Endothelial cell of umbilical vein (primary cell): Measurements from ENCODE around the gene RNASE7. TPM values are rescaled to one million over a fixed set of nuclear protein-coding genes. Genes with fewer than 3 reads are reported as not detected.

Source experiments
- BruUV-seq: library from RNA; stranded (reverse); fragments of 400-500 nt; replicated peaks from 2 replicates; lab custom pipeline; 2021; lab: Mats Ljungman, UMichigan
- CTCF ChIA-PET: fragments of 300-600, 350-600 bp; sonication (Branson Sonifier 250); formaldehyde crosslinking; loops from one replicate; lab custom pipeline; 2021; ENCODE audit warnings: antibody characterized with exemption, inconsistent platforms; lab: Charles Lee
- POLR2A ChIA-PET: fragments of 300-600, 350-600 bp; sonication (Branson Sonifier 250); formaldehyde crosslinking; loops from one replicate; lab custom pipeline; 2021; ENCODE audit warnings: antibody characterized with exemption, inconsistent platforms; lab: Charles Lee
- DNase-seq: peaks from one replicate; pipeline ENCODE4 v3.0.0-alpha.2; 2011; ENCODE audit warnings: low read depth, low spot score
- FAIRE-seq: peaks from 2 replicates; lab custom pipeline; 2011; peaks lifted over from hg19 to GRCh38; lab: Jason Lieb, UNC
- H2AFZ ChIP-seq: 2 replicates; pipeline ENCODE4 v1.6.0; 2012; ENCODE audit warnings: low read depth, low read length, control low read depth, inconsistent platforms
- H3K27ac ChIP-seq: 2 replicates; pipeline ENCODE4 v1.5.1; 2011; ENCODE audit warnings: low read depth, mild to moderate bottlenecking, control low read depth, low read length, moderate library complexity; ENCODE audit not compliant: insufficient read depth
- H3K27me3 ChIP-seq, 2 experiments: 2 replicates each; pipeline versions ENCODE4 v1.6.0 to v1.6.1; 2011; ENCODE audit warnings: low read length in 2 of 2, mixed read lengths in 1 of 2; ENCODE audit not compliant: control insufficient read depth in 2 of 2, insufficient read depth in 2 of 2
- H3K36me3 ChIP-seq, 2 experiments: 2 replicates in 1 of 2; 3 replicates in 1 of 2; pipeline ENCODE4 v1.5.1; 2011; ENCODE audit warnings: low read length in 2 of 2, mild to moderate bottlenecking in 1 of 2, moderate library complexity in 1 of 2; ENCODE audit not compliant: control insufficient read depth in 2 of 2, insufficient read depth in 2 of 2; ENCODE audit errors: extremely low read depth in 1 of 2
- H3K4me1 ChIP-seq: 3 replicates; pipeline ENCODE4 v1.5.1; 2011; ENCODE audit warnings: mild to moderate bottlenecking, low read length; ENCODE audit not compliant: control insufficient read depth, insufficient read depth; ENCODE audit errors: extremely low read depth
- H3K4me2 ChIP-seq: 2 replicates; pipeline ENCODE4 v1.6.1; 2011; ENCODE audit warnings: low read length, control low read depth, mixed read lengths; ENCODE audit not compliant: insufficient read depth
- H3K4me3 ChIP-seq, 3 experiments: fragments of 200-600 bp in 1 of 3; sonication (generic), shearing (Covaris generic) in 1 of 3; replicated peaks in 1 of 3; 2 replicates each; pipeline ENCODE4 v1.5.1; 2011 to 2016; ENCODE audit warnings: control low read depth in 3 of 3, low read length in 3 of 3, mild to moderate bottlenecking in 2 of 3, inconsistent platforms in 1 of 3, low read depth in 1 of 3, moderate library complexity in 1 of 3; ENCODE audit not compliant: insufficient read depth in 1 of 3
- H3K79me2 ChIP-seq: 2 replicates; pipeline ENCODE4 v1.6.0; 2012; ENCODE audit warnings: low read length, inconsistent platforms; ENCODE audit not compliant: control insufficient read depth, insufficient read depth
- H3K9ac ChIP-seq: replicated peaks from 2 replicates; pipeline ENCODE3; 2011; ENCODE audit warnings: low read length, control low read depth; ENCODE audit not compliant: insufficient read depth; ENCODE audit errors: extremely low read depth
- H3K9me1 ChIP-seq: replicated peaks from 3 replicates; pipeline ENCODE4 v1.6.0; 2011; ENCODE audit warnings: mild to moderate bottlenecking, low read length; ENCODE audit not compliant: control insufficient read depth, insufficient read depth; ENCODE audit errors: extremely low read depth
- H3K9me3 ChIP-seq: replicated peaks from 2 replicates; pipeline ENCODE4 v1.5.1; 2012; ENCODE audit warnings: low read length, inconsistent platforms; ENCODE audit not compliant: control insufficient read depth, insufficient read depth
- H4K20me1 ChIP-seq: replicated peaks from 2 replicates; pipeline ENCODE3; 2011; ENCODE audit warnings: mild to moderate bottlenecking, low read length; ENCODE audit not compliant: control insufficient read depth, insufficient read depth; ENCODE audit errors: extremely low read depth
- EZH2 ChIP-seq: IDR thresholded peaks from 2 replicates; pipeline ENCODE4 v1.6.1; 2012; ENCODE audit warnings: borderline replicate concordance, low read depth, mild to moderate bottlenecking, moderate library complexity, low read length, inconsistent platforms; ENCODE audit not compliant: severe bottlenecking
- FOS ChIP-seq: IDR thresholded peaks from 2 replicates; pipeline ENCODE4 v1.6.1; 2011; ENCODE audit warnings: mild to moderate bottlenecking, low read length, moderate library complexity, borderline replicate concordance; ENCODE audit not compliant: insufficient read depth
- GATA2 ChIP-seq: IDR thresholded peaks from 2 replicates; pipeline ENCODE4 v1.7.0; 2011; ENCODE audit warnings: low read depth, mild to moderate bottlenecking, moderate library complexity, mixed read lengths, low read length; ENCODE audit not compliant: insufficient read length, insufficient read depth
- JUN ChIP-seq: IDR thresholded peaks from 2 replicates; pipeline ENCODE4 v1.6.1; 2011; ENCODE audit warnings: borderline replicate concordance, low read depth; ENCODE audit not compliant: insufficient read length, insufficient read depth
- MYC ChIP-seq: IDR thresholded peaks from one replicate; pipeline ENCODE4 v1.6.1; 2011; ENCODE audit warnings: mild to moderate bottlenecking, low read depth, low read length
- POLR2A ChIP-seq: IDR thresholded peaks from 2 replicates; pipeline ENCODE4 v1.6.1; 2012; ENCODE audit warnings: low read depth, mild to moderate bottlenecking, control low read depth, low read length
- POLR2AphosphoS5 ChIP-seq: IDR thresholded peaks from 2 replicates; pipeline ENCODE4 v1.6.1; 2012; ENCODE audit warnings: low read depth, mild to moderate bottlenecking, control low read depth, low read length, moderate library complexity; ENCODE audit not compliant: insufficient read depth
- dilution Hi-C: fragments of 300-500 bp; cut with MboI; formaldehyde crosslinking; loops from one replicate; pipeline ENCODE4 v1.15.0; 2019; ENCODE audit warnings: low sequenced_read_pairs; ENCODE audit not compliant: extremely low pct_ligation_motif_present
- intact Hi-C: fragments of 100-400 bp; cut with micrococcal nuclease; formaldehyde crosslinking; loops from one replicate; pipeline ENCODE4 v1.10.0; 2022
- polyA plus RNA-seq, 4 experiments: library from polyadenylated mRNA; depleted of rRNA in 3 of 4; stranded (reverse) in 3 of 4; unstranded in 1 of 4; fragments of >200 nt; gene quantifications; 2 replicates each; pipeline versions ENCODE4 v1.2.1 to v1.2.3, GENCODE V29; 2011 to 2012; ENCODE audit warnings: missing spikeins in 1 of 4
- total RNA-seq: library from RNA; stranded (reverse); gene quantifications from 2 replicates; pipeline ENCODE4 v1.2.3, GENCODE V29; 2021
- TF ChIP-seq, protein P1 (sequence below), 2 donors: IDR thresholded peaks; 1 replicate in 1 of 2; 2 replicates in 1 of 2; pipeline ENCODE4 v1.5.1; 2011; ENCODE audit warnings: low read length in 2 of 2, mild to moderate bottlenecking in 2 of 2, moderate library complexity in 2 of 2, control low read depth in 1 of 2, inconsistent platforms in 1 of 2, low read depth in 1 of 2; ENCODE audit not compliant: insufficient read depth in 1 of 2; ENCODE audit errors: extremely low read depth in 1 of 2
- TF ChIP-seq, protein P2 (sequence below): IDR thresholded peaks from 2 replicates; pipeline ENCODE4 v1.6.1; 2011; ENCODE audit not compliant: insufficient read depth, insufficient read length

Gene RNASE7
- total and polyA plus RNA-seq, 2 donors (not counting 3 experiments of a cell fraction or from before 2014, with no cell fraction given), result not detected

DNA sequence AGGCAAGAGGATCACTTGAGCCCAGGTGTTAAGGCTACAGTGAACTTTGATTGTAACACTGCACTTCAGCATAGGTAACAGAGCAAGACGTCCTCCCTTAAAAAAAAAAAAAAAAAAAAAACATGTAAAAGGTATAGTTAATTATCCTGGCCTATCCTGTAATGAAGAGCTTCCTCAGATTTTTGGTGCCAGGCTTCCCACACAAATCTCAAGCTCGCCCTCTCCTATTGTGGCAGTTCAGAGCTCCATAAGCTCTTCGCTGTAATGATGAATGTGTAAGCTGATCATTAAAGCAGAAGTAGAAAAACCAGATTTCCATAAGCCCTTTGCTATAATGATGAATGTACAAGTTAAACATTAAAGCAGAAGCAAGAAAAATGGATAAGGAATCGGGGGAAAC lies 45.0 kb upstream of the RNASE7 start:
- Histone ChIP-seq H3K79me2 (no peaks in the 10 kb centered on the region), H3K36me3 (peaks cover 15 to 17% of the 10 kb centered on the region in 2 experiments), H2AFZ (no peak overlapping the region), H3K9me1 (no peaks in the 10 kb centered on the region), H3K27ac (no peak overlapping the region), H3K9ac (no peak overlapping the region), H3K9me3 (no peaks in the 10 kb centered on the region), H3K27me3 (no peaks in the 10 kb centered on the region), H4K20me1 (no peaks in the 10 kb centered on the region), H3K4me2 (no peak overlapping the region), H3K4me3 (no peak overlapping the region), H3K4me1 (no peaks in the 10 kb centered on the region)
- intact Hi-C loops, result no loop called here
- BruUV-seq, result no TSS peak
- CTCF ChIA-PET, result interaction anchor here (0.7 to 3.5 kb wide), 5 partner anchors 8 to 140 kb away, joined by 3 to 23 read pairs (median 9); no protein-coding TSS in a partner anchor
- FAIRE-seq (no peak), DNase-seq (no peak)
- no peak for TF ChIP-seq FOS
- no peak for TF ChIP-seq MYC
- no peak for TF ChIP-seq POLR2A
- TF ChIP-seq, protein P1, sequence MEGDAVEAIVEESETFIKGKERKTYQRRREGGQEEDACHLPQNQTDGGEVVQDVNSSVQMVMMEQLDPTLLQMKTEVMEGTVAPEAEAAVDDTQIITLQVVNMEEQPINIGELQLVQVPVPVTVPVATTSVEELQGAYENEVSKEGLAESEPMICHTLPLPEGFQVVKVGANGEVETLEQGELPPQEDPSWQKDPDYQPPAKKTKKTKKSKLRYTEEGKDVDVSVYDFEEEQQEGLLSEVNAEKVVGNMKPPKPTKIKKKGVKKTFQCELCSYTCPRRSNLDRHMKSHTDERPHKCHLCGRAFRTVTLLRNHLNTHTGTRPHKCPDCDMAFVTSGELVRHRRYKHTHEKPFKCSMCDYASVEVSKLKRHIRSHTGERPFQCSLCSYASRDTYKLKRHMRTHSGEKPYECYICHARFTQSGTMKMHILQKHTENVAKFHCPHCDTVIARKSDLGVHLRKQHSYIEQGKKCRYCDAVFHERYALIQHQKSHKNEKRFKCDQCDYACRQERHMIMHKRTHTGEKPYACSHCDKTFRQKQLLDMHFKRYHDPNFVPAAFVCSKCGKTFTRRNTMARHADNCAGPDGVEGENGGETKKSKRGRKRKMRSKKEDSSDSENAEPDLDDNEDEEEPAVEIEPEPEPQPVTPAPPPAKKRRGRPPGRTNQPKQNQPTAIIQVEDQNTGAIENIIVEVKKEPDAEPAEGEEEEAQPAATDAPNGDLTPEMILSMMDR (IDR thresholded peaks at IDR 0.05; ENCODE audit: extremely low read depth in 1 of 2, insufficient read depth in 1 of 2, low read depth in 1 of 2, low read length in 2 of 2), result no peak
- TF ChIP-seq JUN, result no peak
- no peak for TF ChIP-seq EZH2
- TF ChIP-seq POLR2AphosphoS5, result no peak
- TF ChIP-seq GATA2, result no peak
- TF ChIP-seq, protein P2, sequence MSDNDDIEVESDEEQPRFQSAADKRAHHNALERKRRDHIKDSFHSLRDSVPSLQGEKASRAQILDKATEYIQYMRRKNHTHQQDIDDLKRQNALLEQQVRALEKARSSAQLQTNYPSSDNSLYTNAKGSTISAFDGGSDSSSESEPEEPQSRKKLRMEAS, result no peak
- POLR2A ChIA-PET, result interaction anchor here (0.6 kb wide), 1 partner anchor 654 kb away, joined by 5 read pairs; no protein-coding TSS in a partner anchor
- dilution Hi-C loops, result no loop called here
